Smooth muscle cell (in vitro differentiated cells): Measurements from ENCODE around the gene ADGRG3. TPM values are rescaled to one million over a fixed set of nuclear protein-coding genes. Genes with fewer than 3 reads are reported as not detected.

Source experiments
- DNase-seq: peaks from one replicate; lab custom pipeline; 2025; ENCODE audit not compliant: unreplicated experiment; lab: John Stamatoyannopoulos, UW
- H2AFZ ChIP-seq: fragments of 200-600 bp; sonication (generic); 2 replicates; pipeline ENCODE4 v1.6.0; 2016; ENCODE audit warnings: antibody characterized with exemption, low read depth, mild to moderate bottlenecking
- H3F3A ChIP-seq: fragments of 200-600 bp; sonication (generic); 2 replicates; pipeline ENCODE4 v1.6.0; 2017; ENCODE audit warnings: antibody characterized with exemption, low read depth
- H3K27ac ChIP-seq: fragments of 200-600 bp; sonication (generic); 2 replicates; pipeline ENCODE4 v1.5.1; 2016; ENCODE audit warnings: low read depth, mild to moderate bottlenecking
- H3K27me3 ChIP-seq: fragments of 200-600 bp; sonication (generic); 2 replicates; pipeline ENCODE4 v1.6.1; 2016; ENCODE audit warnings: low read depth, mild to moderate bottlenecking
- H3K36me3 ChIP-seq: fragments of 200-600 bp; sonication (generic); 2 replicates; pipeline ENCODE4 v1.5.1; 2016; ENCODE audit warnings: low read depth
- H3K4me1 ChIP-seq: fragments of 200-600 bp; sonication (generic); 2 replicates; pipeline ENCODE4 v1.5.1; 2016; ENCODE audit warnings: low read depth
- H3K4me2 ChIP-seq: fragments of 200-600 bp; sonication (generic); 2 replicates; pipeline ENCODE4 v1.6.0; 2016; ENCODE audit warnings: mild to moderate bottlenecking
- H3K4me3 ChIP-seq: fragments of 200-600 bp; sonication (generic); 2 replicates; pipeline ENCODE4 v1.5.1; 2016; ENCODE audit warnings: mild to moderate bottlenecking
- H3K79me2 ChIP-seq: fragments of 200-600 bp; sonication (generic); 2 replicates; pipeline ENCODE4 v1.6.0; 2016; ENCODE audit warnings: low read depth, mild to moderate bottlenecking
- H3K9ac ChIP-seq: fragments of 200-600 bp; sonication (generic); 2 replicates; pipeline ENCODE4 v1.6.0; 2016; ENCODE audit warnings: low read depth
- H3K9me3 ChIP-seq: fragments of 200-600 bp; sonication (generic); replicated peaks from 2 replicates; pipeline ENCODE4 v1.5.1; 2016; ENCODE audit warnings: low read depth
- H4K20me1 ChIP-seq: fragments of 200-600 bp; sonication (generic); 2 replicates; pipeline ENCODE4 v1.6.0; 2016; ENCODE audit warnings: low read depth
- CTCF ChIP-seq: fragments of 200-600 bp; sonication (generic); IDR thresholded peaks from 2 replicates; pipeline ENCODE4 v1.5.1; 2017; ENCODE audit warnings: borderline replicate concordance, mild to moderate bottlenecking, antibody characterized with exemption; ENCODE audit not compliant: insufficient read depth, poor library complexity, severe bottlenecking
- WGBS: methylation state at CpG from one replicate; pipeline ENCODE4 v1.1.7; 2016; ENCODE audit warnings: low lambda C conversion rate; 5-methylcytosine and 5-hydroxymethylcytosine counted together
- polyA plus RNA-seq: library from polyadenylated mRNA; unstranded; fragments of >200 nt; fragmentation: Nextera tagmentation; extraction: Ambion mirVana; gene quantifications from 2 replicates; pipeline ENCODE4 v1.2.1, GENCODE V29; 2016
- total RNA-seq: library from RNA; depleted of rRNA; stranded (reverse); fragments of >200 nt; gene quantifications from 2 replicates; pipeline ENCODE4 v1.2.3, GENCODE V29; 2014

The ADGRG3 gene
- total and polyA plus RNA-seq, 2 experiments from 2014 or later = 0.13 TPM; not detected in 1

GRCh38 chr16:57723170-57723569 is 55.1 kb downstream of the ADGRG3 start:
- Histone ChIP-seq H3K79me2 (no peaks in the 10 kb centered on the region), H2AFZ (no peak overlapping the region), H3K27me3 (no peaks in the 10 kb centered on the region), H3K4me3 (no peak overlapping the region), H3K9me3 (no peaks in the 10 kb centered on the region), H3K36me3 (no peaks in the 10 kb centered on the region), H4K20me1 (no peaks in the 10 kb centered on the region), H3K4me1 (no peaks in the 10 kb centered on the region), H3K27ac (no peak overlapping the region), H3K9ac (no peak overlapping the region), H3F3A (no peaks in the 10 kb centered on the region), H3K4me2 (no peak overlapping the region)
- WGBS = 70% methylated on average over 7 of the region's 7 CpGs
- no peak for DNase-seq
- peak; percentile 20 for TF ChIP-seq CTCF

DNA sequence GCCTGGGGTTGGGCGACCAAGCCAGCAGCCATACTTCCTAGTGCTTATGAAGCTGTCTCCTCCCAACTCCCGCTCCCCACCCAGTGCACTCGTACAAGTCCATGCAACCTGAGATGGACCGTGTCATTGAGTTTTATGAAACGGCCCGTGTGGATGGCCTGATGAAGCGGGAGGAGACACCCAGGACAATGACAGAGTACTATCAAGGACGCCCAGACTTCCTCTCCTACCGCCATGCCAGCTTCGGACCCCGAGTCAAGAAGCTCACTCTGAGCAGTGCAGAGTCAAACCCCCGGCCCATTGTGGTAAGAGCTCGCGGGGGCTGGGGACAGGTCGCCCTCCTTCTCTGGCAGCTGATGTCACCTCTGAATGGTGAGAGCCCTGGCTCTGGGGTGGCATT is 56.4 kb downstream of the ADGRG3 start:
- Histone ChIP-seq H2AFZ (no peak overlapping the region), H3K36me3 (no peaks in the 10 kb centered on the region), H3K27ac (no peak overlapping the region), H3K4me1 (no peaks in the 10 kb centered on the region), H3K4me3 (no peak overlapping the region), H4K20me1 (no peaks in the 10 kb centered on the region), H3K27me3 (no peaks in the 10 kb centered on the region), H3K9me3 (no peaks in the 10 kb centered on the region), H3K79me2 (no peaks in the 10 kb centered on the region), H3F3A (no peaks in the 10 kb centered on the region), H3K4me2 (no peak overlapping the region), H3K9ac (no peak overlapping the region)
- no peak for TF ChIP-seq CTCF
- DNase-seq = no peak
- WGBS = 93% methylated on average over 15 of the region's 15 CpGs

- Histone ChIP-seq H3K9ac (no peak overlapping the region), H3K36me3 (no peaks in the 10 kb centered on the region), H3K27me3 (no peaks in the 10 kb centered on the region), H3K79me2 (no peaks in the 10 kb centered on the region), H3K4me1 (no peaks in the 10 kb centered on the region), H3K4me2 (no peak overlapping the region), H3K27ac (no peak overlapping the region), H4K20me1 (no peaks in the 10 kb centered on the region), H3K4me3 (no peak overlapping the region), H3F3A (no peaks in the 10 kb centered on the region), H2AFZ (no peak overlapping the region), H3K9me3 (no peaks in the 10 kb centered on the region)
- no peak for TF ChIP-seq CTCF
- WGBS = 89% methylated on average over 5 of the region's 5 CpGs
- DNase-seq = no peak
Measured at GRCh38 chr16:57725151-57725550, 57.0 kb downstream of the ADGRG3 start.

- Histone ChIP-seq H3K9me3 (no peaks in the 10 kb centered on the region), H3K36me3 (no peaks in the 10 kb centered on the region), H4K20me1 (no peaks in the 10 kb centered on the region), H3K4me3 (no peak overlapping the region), H2AFZ (no peak overlapping the region), H3K4me2 (no peak overlapping the region), H3K27me3 (no peaks in the 10 kb centered on the region), H3K27ac (no peak overlapping the region), H3K79me2 (no peaks in the 10 kb centered on the region), H3K9ac (no peak overlapping the region), H3F3A (no peaks in the 10 kb centered on the region), H3K4me1 (no peaks in the 10 kb centered on the region)
- TF ChIP-seq CTCF = no peak
- WGBS = 78% methylated on average over 5 of the region's 5 CpGs
- DNase-seq = no peak
Measured at GRCh38 chr16:57725554-57725953, 57.4 kb downstream of the ADGRG3 start.
